CD14-positive monocyte (primary cell): ENCODE data around the gene GRIP1. TPM values are rescaled to one million over a fixed set of nuclear protein-coding genes. Genes with fewer than 3 reads are reported as not detected.

Experiments
- DNase-seq, 3 donors: peaks; one replicate each; pipeline ENCODE4 v3.0.0-alpha.2; 2011 to 2022
- H2AFZ ChIP-seq: 2 replicates; pipeline ENCODE4 v1.6.0; 2012; ENCODE audit warnings: mild to moderate bottlenecking, low read depth, low read length, inconsistent platforms; ENCODE audit not compliant: insufficient read depth, poor library complexity, severe bottlenecking
- H3K27ac ChIP-seq, 2 donors: 1 replicate in 1 of 2; 2 replicates in 1 of 2; pipeline ENCODE4 v1.5.1; 2012 to 2013; ENCODE audit warnings: low read length in 2 of 2, control low read depth in 1 of 2, inconsistent platforms in 1 of 2, low read depth in 1 of 2, mild to moderate bottlenecking in 1 of 2
- H3K27me3 ChIP-seq, 2 donors: one replicate each; pipeline versions ENCODE4 v1.6.0 to v1.6.1; 2011 to 2013; ENCODE audit warnings: low read length in 2 of 2; ENCODE audit not compliant: control insufficient read depth in 2 of 2, insufficient read depth in 2 of 2
- H3K36me3 ChIP-seq, 2 donors: replicated peaks in 1 of 2; 1 replicate in 1 of 2; 2 replicates in 1 of 2; pipeline versions ENCODE4 v1.5.1 to v1.6.1; 2012 to 2013; ENCODE audit warnings: low read length in 2 of 2, control low read depth in 1 of 2, inconsistent platforms in 1 of 2, mild to moderate bottlenecking in 1 of 2; ENCODE audit not compliant: insufficient read depth in 2 of 2, control insufficient read depth in 1 of 2
- H3K4me1 ChIP-seq, 2 donors: 1 replicate in 1 of 2; 2 replicates in 1 of 2; pipeline versions ENCODE4 v1.5.1 to v1.6.1; 2012 to 2013; ENCODE audit warnings: low read length in 2 of 2, control low read depth in 1 of 2, inconsistent platforms in 1 of 2, mild to moderate bottlenecking in 1 of 2, moderate library complexity in 1 of 2; ENCODE audit not compliant: insufficient read depth in 2 of 2, control insufficient read depth in 1 of 2
- H3K4me2 ChIP-seq: replicated peaks from 2 replicates; pipeline ENCODE3; 2012; ENCODE audit warnings: low read length, moderate library complexity, mild to moderate bottlenecking; ENCODE audit not compliant: poor library complexity, severe bottlenecking; ENCODE audit errors: extremely low read depth
- H3K4me3 ChIP-seq, 3 experiments: fragments of 200-600 bp in 1 of 3; sonication (generic) in 1 of 3; replicated peaks in 1 of 3; 1 replicate in 2 of 3; 2 replicates in 1 of 3; pipeline ENCODE4 v1.5.1; 2011 to 2013; ENCODE audit warnings: low read length in 3 of 3, mild to moderate bottlenecking in 3 of 3, control low read depth in 2 of 3, low read depth in 2 of 3, inconsistent platforms in 1 of 3, moderate library complexity in 1 of 3
- H3K79me2 ChIP-seq: 2 replicates; pipeline ENCODE4 v1.6.0; 2012; ENCODE audit warnings: mild to moderate bottlenecking, control low read depth, inconsistent platforms, low read length, moderate library complexity; ENCODE audit not compliant: insufficient read depth
- H3K9ac ChIP-seq: 2 replicates; pipeline ENCODE4 v1.6.0; 2017; ENCODE audit warnings: low read length, mild to moderate bottlenecking; ENCODE audit not compliant: insufficient read depth, poor library complexity, severe bottlenecking
- H3K9me3 ChIP-seq, 2 donors: replicated peaks in 1 of 2; 1 replicate in 1 of 2; 2 replicates in 1 of 2; pipeline versions ENCODE4 v1.5.1 to v1.6.1; 2012 to 2013; ENCODE audit warnings: low read length in 2 of 2, control low read depth in 1 of 2; ENCODE audit not compliant: control insufficient read depth in 1 of 2, insufficient read depth in 1 of 2
- H4K20me1 ChIP-seq: 2 replicates; pipeline ENCODE4 v1.6.0; 2012; ENCODE audit warnings: mild to moderate bottlenecking, low read length, control low read depth, moderate library complexity; ENCODE audit not compliant: insufficient read depth
- H3K27ac Mint-ChIP-seq, 7 donors: one replicate each; pipeline ENCODE4 v1.8.0; 2020; ENCODE audit warnings: mild to moderate bottlenecking in 7 of 7, mixed read lengths in 7 of 7, moderate library complexity in 6 of 7, inconsistent platforms in 2 of 7
- H3K27me3 Mint-ChIP-seq, 3 donors: one replicate each; pipeline ENCODE4 v1.8.0; 2021 to 2022; ENCODE audit warnings: low read depth in 3 of 3, mild to moderate bottlenecking in 3 of 3, mixed read lengths in 3 of 3, moderate library complexity in 3 of 3, inconsistent platforms in 1 of 3
- H3K36me3 Mint-ChIP-seq, 2 donors: one replicate each; pipeline ENCODE4 v1.8.0; 2020; ENCODE audit warnings: mixed read lengths in 2 of 2, inconsistent platforms in 1 of 2, mild to moderate bottlenecking in 1 of 2
- H3K4me1 Mint-ChIP-seq: one replicate; pipeline ENCODE4 v1.8.0; 2020; ENCODE audit warnings: mild to moderate bottlenecking, mixed read lengths
- H3K4me3 Mint-ChIP-seq, 2 donors: one replicate each; pipeline ENCODE4 v1.8.0; 2020; ENCODE audit warnings: mild to moderate bottlenecking in 2 of 2, mixed read lengths in 2 of 2, moderate library complexity in 1 of 2
- H3K9me3 Mint-ChIP-seq, 7 donors: one replicate each; pipeline ENCODE4 v1.8.0; 2020 to 2022; ENCODE audit warnings: mixed read lengths in 7 of 7, mild to moderate bottlenecking in 6 of 7, moderate library complexity in 6 of 7, inconsistent platforms in 2 of 7
- CTCF ChIP-seq: fragments of 200-600 bp; IDR thresholded peaks from one replicate; pipeline ENCODE4 v1.8.0; 2022; ENCODE audit warnings: antibody characterized with exemption, mild to moderate bottlenecking
- WGBS: methylation state at CpG from one replicate; pipeline ENCODE4 v1.1.5; 2013; ENCODE audit warnings: missing lambda C conversion rate; ENCODE audit not compliant: insufficient coverage; 5-methylcytosine and 5-hydroxymethylcytosine counted together
- intact Hi-C, 2 donors: fragments of 100-400 bp; cut with micrococcal nuclease; formaldehyde crosslinking; loops; one replicate each; pipeline versions ENCODE4 v1.15.0 to v1.15.1; 2023
- polyA plus RNA-seq, 3 donors: library from polyadenylated mRNA; depleted of rRNA in 1 of 3; unstranded in 2 of 3; stranded (reverse) in 1 of 3; fragments of 300-500 nt in 2 of 3; fragments of >200 nt in 1 of 3; fragmentation: Illumina TruSeq in 2 of 3; gene quantifications; 1 replicate in 2 of 3; 2 replicates in 1 of 3; pipeline ENCODE4 v1.2.3, GENCODE V29; 2012 to 2021

Gene GRIP1
- polyA plus RNA-seq, 3 donors: 0.21 TPM; not detected in 2

- Histone ChIP-seq H4K20me1 (no peaks in the 10 kb centered on the region), H3K9me3 (no peaks in the 10 kb centered on the region), H3K79me2 (no peaks in the 10 kb centered on the region), H3K27me3 (no peaks in the 10 kb centered on the region), H3K36me3 (no peaks in the 10 kb centered on the region), H3K4me1 (peaks cover 5 to 10% of the 10 kb centered on the region in 2 donors), H3K4me3 (no peak overlapping the region), H3K27ac (no peak overlapping the region), H3K9ac (no peak overlapping the region), H3K4me2 (no peak overlapping the region), H2AFZ (no peak overlapping the region)
- Mint-ChIP-seq H3K27ac (no peak overlapping the region), H3K27me3 (peaks cover 0 to 3% (median 0%) of the 10 kb centered on the region in 3 donors), H3K4me3 (no peak overlapping the region), H3K9me3 (peaks cover 0 to 4% (median 0%) of the 10 kb centered on the region in 7 donors), H3K4me1 (peaks cover 12% of the 10 kb centered on the region), H3K36me3 (no peaks in the 10 kb centered on the region)
- TF ChIP-seq CTCF: no peak
- intact Hi-C loops: no loop called here
- peak in 2 of 3 donors; percentile 2 to 4 for DNase-seq
Observed at GRCh38 chr12:66453844-66454243, 225.0 kb downstream of the GRIP1 start.

- H3K4me3 Mint-ChIP-seq: no peak overlapping the region
- H3K79me2 ChIP-seq: no peaks in the 10 kb centered on the region
- H3K4me3 ChIP-seq: no peak overlapping the region
- peaks cover 12% of the 10 kb centered on the region for H3K4me1 Mint-ChIP-seq
- H3K4me1 ChIP-seq: peaks cover 5 to 10% of the 10 kb centered on the region in 2 donors
- no peak overlapping the region for H3K4me2 ChIP-seq
- H3K27me3 ChIP-seq: no peaks in the 10 kb centered on the region
- no peak overlapping the region for H3K27ac Mint-ChIP-seq
- H3K36me3 ChIP-seq: no peaks in the 10 kb centered on the region
- no peak overlapping the region for H3K27ac ChIP-seq
- intact Hi-C loops: no loop called here
- DNase-seq: no peak
- no peak overlapping the region for H3K9ac ChIP-seq
- no peaks in the 10 kb centered on the region for H4K20me1 ChIP-seq
- H3K9me3 Mint-ChIP-seq: peaks cover 0 to 4% (median 0%) of the 10 kb centered on the region in 7 donors
- no peaks in the 10 kb centered on the region for H3K36me3 Mint-ChIP-seq
- no peaks in the 10 kb centered on the region for H3K9me3 ChIP-seq
- no peak for TF ChIP-seq CTCF
- WGBS: 100% methylated on average over 2 of the region's 4 CpGs
- no peak overlapping the region for H2AFZ ChIP-seq
- H3K27me3 Mint-ChIP-seq: peaks cover 0 to 3% (median 0%) of the 10 kb centered on the region in 3 donors
Observed at GRCh38 chr12:66453120-66453519, 225.8 kb downstream of the GRIP1 start.
